Measurements from ENCODE around the gene CD55. TPM values are rescaled to one million over a fixed set of nuclear protein-coding genes. Genes with fewer than 3 reads are reported as not detected.
A peak's percentile ranks its signal among the peaks of the same experiment; 100 is the strongest.

Gene CD55
- total RNA-seq, 1 donor from 2014 or later: 35.4 TPM

- no peaks in the 10 kb centered on the region for H3K27me3 ChIP-seq (ENCODE audit: control insufficient read depth, insufficient read depth, low read length)
- H3K36me3 ChIP-seq (ENCODE audit: control insufficient read depth, insufficient read depth, low read length): no peaks in the 10 kb centered on the region
- TF ChIP-seq CTCF (IDR thresholded peaks at IDR 0.05; ENCODE audit: insufficient read depth, low read length, poor library complexity, severe bottlenecking): no peak
- no peak overlapping the region for H3K4me3 ChIP-seq (ENCODE audit: low read depth, low read length)
- DNase-seq (ENCODE audit: low read depth): no peak
Observed at GRCh38 chr1:207349979-207350378, 28.5 kb downstream of the CD55 start.

- no peak for DNase-seq (ENCODE audit: low read depth)
- no peak for TF ChIP-seq CTCF (IDR thresholded peaks at IDR 0.05; ENCODE audit: insufficient read depth, low read length, poor library complexity, severe bottlenecking)
- H3K36me3 ChIP-seq (ENCODE audit: control insufficient read depth, insufficient read depth, low read length): no peaks in the 10 kb centered on the region
- no peaks in the 10 kb centered on the region for H3K27me3 ChIP-seq (ENCODE audit: control insufficient read depth, insufficient read depth, low read length)
- H3K4me3 ChIP-seq (ENCODE audit: low read depth, low read length): no peak overlapping the region
Observed at GRCh38 chr1:207352554-207352953, 31.1 kb downstream of the CD55 start.

- no peak for DNase-seq (ENCODE audit: low read depth)
- TF ChIP-seq CTCF (IDR thresholded peaks at IDR 0.05; ENCODE audit: insufficient read depth, low read length, poor library complexity, severe bottlenecking): no peak
- no peaks in the 10 kb centered on the region for H3K27me3 ChIP-seq (ENCODE audit: control insufficient read depth, insufficient read depth, low read length)
- H3K36me3 ChIP-seq (ENCODE audit: control insufficient read depth, insufficient read depth, low read length): no peaks in the 10 kb centered on the region
- H3K4me3 ChIP-seq (ENCODE audit: low read depth, low read length): no peak overlapping the region
Observed at GRCh38 chr1:207355060-207355459, 33.6 kb downstream of the CD55 start.

GRCh38 chr1:207355513-207356295 lies 34.2 kb downstream of the CD55 start:
- H3K27me3 ChIP-seq (ENCODE audit: control insufficient read depth, insufficient read depth, low read length): no peaks in the 10 kb centered on the region
- no peaks in the 10 kb centered on the region for H3K36me3 ChIP-seq (ENCODE audit: control insufficient read depth, insufficient read depth, low read length)
- no peak overlapping the region for H3K4me3 ChIP-seq (ENCODE audit: low read depth, low read length)
- TF ChIP-seq CTCF (IDR thresholded peaks at IDR 0.05; ENCODE audit: insufficient read depth, low read length, poor library complexity, severe bottlenecking): no peak
- no peak for DNase-seq (ENCODE audit: low read depth)

GRCh38 chr1:207361029-207361428 lies 39.6 kb downstream of the CD55 start:
- Histone ChIP-seq H3K4me3 (ENCODE audit: low read depth, low read length) (no peak overlapping the region), H3K36me3 (ENCODE audit: control insufficient read depth, insufficient read depth, low read length) (no peaks in the 10 kb centered on the region), H3K27me3 (ENCODE audit: control insufficient read depth, insufficient read depth, low read length) (no peaks in the 10 kb centered on the region)
- no peak for TF ChIP-seq CTCF (IDR thresholded peaks at IDR 0.05; ENCODE audit: insufficient read depth, low read length, poor library complexity, severe bottlenecking)
- DNase-seq (ENCODE audit: low read depth): no peak

- Histone ChIP-seq H3K36me3 (ENCODE audit: control insufficient read depth, insufficient read depth, low read length) (no peaks in the 10 kb centered on the region), H3K27me3 (ENCODE audit: control insufficient read depth, insufficient read depth, low read length) (no peaks in the 10 kb centered on the region), H3K4me3 (ENCODE audit: low read depth, low read length) (no peak overlapping the region)
- TF ChIP-seq CTCF (IDR thresholded peaks at IDR 0.05; ENCODE audit: insufficient read depth, low read length, poor library complexity, severe bottlenecking): no peak
- DNase-seq (ENCODE audit: low read depth): peak; percentile 16
Observed at GRCh38 chr1:207361889-207362288, 40.4 kb downstream of the CD55 start.
